GM21381 (cell line): ENCODE data around the gene C1QTNF4.
"Not testable (repeated sequence)": the region's sequence is repeated elsewhere in the genome, so short reads cannot be mapped to it uniquely, and the experiment has no call there.

ENCODE experiments used
- ATAC-seq: cut with Tn5 transposase; IDR thresholded peaks from one replicate; pipeline ENCODE4 v1.9.1; 2021; ENCODE audit warnings: mild to moderate bottlenecking, moderate library complexity; ENCODE audit not compliant: unreplicated experiment

C1QTNF4 gene

DNA sequence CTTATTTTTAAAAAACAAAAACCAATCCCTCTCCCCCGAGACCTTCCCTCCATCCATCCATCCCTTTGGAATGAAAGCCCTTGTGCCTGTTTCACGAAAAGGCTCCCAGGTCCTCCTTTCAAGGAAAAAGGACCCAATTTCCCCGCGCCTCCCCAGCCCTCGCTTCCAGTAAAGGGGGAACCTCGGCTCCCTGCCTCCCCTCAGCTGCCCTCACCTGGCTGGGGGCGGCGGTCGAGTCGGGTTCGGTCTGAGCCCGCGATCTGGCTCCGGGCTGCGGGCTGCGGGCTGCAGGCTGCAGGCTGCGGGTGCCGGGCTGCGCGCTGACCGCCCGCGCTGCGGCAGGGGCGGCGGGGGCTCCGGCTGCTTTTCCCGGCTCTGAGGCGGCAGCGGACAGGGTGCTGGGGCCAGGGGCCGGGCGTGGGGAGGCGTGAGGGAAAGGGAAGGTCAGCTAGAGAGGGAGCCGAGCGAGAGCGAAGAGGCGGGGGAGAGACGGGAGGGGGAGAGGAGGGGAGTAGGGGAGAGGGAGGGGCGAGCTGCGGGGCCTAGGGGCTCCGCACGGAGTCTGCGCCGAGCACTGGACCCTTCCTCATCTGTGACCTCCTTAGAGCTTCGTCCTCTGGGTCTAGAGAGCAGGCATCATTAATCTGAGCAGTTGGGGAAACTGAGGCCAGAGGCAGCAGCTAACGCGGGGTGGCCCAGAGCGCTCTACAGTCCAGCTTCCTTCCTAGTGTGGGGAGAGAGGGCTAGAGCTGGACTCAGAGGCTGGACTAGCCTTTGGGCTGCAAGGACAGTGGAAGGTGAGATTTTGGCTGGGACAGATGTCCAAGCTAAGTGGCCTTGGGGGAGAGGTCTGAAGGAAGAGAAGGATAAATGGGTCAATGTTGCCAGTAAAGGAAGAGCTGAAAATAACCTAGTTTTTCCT lies at the start of gene C1QTNF4:
TSS of gene C1QTNF4 (minus strand) at position 478 of the 922 bp plus-strand sequence. CDS start 3,601 bp downstream, outside the sequence.
- ATAC-seq: no peak

DNA sequence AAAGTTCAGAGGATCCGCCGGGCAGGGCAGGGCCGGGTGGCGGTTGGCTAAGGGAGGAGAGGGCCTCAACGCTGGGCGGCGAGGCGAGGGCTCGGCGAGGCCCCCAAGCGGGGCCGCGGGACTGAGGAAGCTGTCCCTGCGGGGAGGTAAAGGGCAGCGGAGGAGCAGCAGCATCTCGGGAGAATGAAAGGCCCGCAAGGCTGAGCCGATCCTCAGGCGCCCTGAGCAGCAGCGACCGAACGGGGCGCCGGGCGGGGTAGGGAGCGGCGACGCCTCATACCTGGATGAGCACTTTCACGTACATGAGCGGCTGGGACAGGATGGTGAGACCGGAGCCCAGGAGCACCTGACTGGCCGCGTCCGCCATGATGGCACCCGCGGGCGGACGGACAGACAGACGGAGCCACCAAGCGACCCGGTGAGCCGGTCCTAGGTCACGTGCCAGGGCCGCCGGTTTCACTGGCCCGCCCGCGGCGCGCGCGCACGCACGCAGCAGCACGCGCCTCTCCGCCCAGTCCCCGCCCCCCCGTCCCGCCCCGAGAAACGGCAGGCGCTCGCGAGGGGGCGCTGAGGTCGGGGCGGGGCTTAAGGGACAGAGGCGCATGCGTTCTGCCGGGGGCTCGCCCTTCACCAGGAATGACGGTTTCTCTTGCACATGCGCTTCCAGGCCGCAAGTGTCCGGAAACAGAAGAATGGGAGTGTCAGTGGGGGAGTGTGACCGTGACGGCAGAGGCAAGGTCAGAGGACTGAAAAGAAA lies 48.1 kb upstream of the C1QTNF4 start, which contains the start of gene MTCH2:
TSS of gene MTCH2 (minus strand) at position 461 of the 757 bp plus-strand sequence. CDS start at position 367, 94 bp downstream.
- ATAC-seq: peak; percentile 90

DNA sequence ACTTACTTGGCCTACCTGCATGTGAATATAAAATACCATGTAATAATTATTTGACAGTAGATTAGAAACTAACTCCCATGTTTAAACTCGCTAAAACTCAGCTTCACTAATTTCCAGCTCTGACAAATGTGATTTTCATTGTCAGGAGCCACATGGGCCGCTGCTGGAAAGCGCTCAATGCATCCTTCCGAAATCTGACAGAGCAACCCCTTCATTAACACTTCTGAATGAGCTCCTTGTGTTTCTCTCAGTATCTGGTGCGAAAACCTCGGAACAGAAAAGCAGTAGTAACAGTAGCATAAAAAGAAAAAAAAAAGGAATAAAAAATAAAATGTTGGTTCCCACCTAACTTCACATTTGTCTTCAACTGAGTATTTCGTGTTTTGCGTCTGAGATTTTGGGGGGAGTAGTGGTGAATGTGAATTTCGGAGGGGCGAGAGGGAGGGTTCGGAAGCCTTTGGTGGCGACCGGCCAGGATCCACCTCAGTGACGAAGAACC lies 47.4 kb upstream of the C1QTNF4 start:
- ATAC-seq: no peak

- ATAC-seq: not testable (repeated sequence)
Observed at GRCh38 chr11:47640506-47640905, 46.3 kb upstream of the C1QTNF4 start.

GRCh38 chr11:47636331-47636730 lies 42.1 kb upstream of the C1QTNF4 start:
- ATAC-seq: not testable (repeated sequence)

- ATAC-seq: no peak
Observed at GRCh38 chr11:47631473-47631872, 37.3 kb upstream of the C1QTNF4 start.

DNA sequence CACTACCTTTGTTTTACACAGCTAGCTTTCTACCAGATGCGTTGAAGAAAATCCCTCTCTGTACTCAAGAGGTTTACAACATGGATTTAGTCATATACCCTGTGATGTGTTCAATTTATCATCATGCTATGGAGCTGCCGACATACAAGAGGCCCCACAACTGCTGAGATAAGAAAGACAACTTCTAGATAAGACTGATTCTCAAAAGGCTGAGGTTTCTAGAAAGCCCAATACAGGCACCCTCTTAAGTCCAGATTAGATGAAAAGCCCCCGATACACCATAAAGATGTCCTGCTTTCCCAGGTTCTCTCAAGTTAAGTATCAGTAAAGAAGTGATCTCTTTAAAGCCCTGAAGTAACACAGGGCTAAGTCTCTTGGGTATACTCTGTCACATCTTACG lies 33.8 kb upstream of the C1QTNF4 start:
- ATAC-seq: no peak

- ATAC-seq: no peak
Observed at GRCh38 chr11:47626234-47626633, 32.0 kb upstream of the C1QTNF4 start.

DNA sequence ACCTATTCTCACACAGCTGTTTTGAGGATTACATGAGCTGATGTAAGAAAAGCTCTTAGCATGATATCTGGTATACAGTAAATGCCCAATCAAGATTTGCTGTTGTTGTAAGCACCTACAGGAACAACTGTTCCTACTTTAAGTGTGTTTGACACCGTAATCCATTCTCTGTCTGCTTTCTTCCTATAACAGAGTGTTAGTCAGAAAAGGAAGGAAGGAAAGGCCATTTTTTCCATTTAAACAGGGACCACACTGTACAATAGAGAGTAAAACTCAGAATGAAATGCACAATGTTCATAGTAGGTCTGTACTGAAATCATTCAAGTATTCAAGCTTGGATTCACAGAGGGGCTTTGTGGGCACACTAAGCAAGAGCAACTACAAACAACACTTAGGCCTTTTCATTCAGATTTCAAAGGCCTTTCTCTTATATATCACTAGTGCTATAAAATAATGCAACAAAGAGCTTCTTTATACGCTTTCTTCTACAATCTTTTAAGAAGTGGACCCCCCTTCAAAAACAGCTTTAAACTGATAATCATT lies 26.7 kb upstream of the C1QTNF4 start:
- ATAC-seq: no peak

DNA sequence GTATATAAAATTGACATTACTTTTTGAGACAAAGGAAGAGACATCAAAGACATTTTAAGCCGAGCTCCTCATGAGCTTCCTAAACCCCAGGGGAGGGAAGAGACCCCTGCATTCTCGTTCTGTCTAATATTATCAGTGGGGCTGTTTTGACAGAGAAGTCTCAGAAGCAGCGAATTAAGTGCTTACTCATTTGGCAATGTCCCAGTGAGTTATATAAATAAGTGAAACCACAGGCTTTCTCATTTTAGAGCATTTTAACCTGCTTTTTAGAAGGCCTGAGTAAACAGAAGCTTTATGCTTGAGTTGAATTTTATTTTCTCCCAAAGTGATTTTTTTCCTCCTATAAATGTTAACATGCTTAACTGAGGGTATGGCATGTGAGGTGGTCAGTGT lies 23.2 kb upstream of the C1QTNF4 start:
- ATAC-seq: no peak

DNA sequence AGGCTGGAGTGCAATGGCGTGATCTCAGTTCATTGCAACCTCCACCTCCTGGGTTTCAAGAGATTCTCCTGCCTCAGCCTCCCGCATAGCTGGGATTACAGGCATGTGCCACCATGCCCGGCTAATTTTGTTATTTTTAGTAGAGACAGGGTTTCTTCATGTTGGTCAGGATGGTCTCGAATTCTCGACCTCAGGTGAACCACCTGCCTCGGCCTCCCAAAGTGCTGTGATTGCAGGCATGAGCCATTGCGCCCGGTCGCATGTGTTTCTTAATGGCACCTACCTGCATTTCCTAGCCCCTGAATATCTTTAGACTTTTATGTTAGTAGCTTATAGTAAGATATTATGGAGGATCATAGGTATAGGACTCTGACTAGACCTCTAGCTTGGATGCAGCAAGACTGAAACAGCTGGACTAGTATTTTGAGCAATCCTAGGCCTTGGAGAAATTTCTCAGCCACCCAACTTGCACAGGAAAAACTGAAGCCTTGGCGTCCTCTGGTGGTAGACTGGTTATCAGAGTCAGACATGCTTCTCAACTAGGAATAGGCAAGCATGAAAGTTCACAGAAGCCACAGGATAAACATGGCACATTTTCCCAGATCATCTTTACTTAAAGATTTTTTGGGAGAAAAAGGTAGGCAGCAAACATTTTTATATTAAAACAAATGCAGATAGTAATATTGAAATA lies 22.7 kb upstream of the C1QTNF4 start:
- ATAC-seq: no peak

DNA sequence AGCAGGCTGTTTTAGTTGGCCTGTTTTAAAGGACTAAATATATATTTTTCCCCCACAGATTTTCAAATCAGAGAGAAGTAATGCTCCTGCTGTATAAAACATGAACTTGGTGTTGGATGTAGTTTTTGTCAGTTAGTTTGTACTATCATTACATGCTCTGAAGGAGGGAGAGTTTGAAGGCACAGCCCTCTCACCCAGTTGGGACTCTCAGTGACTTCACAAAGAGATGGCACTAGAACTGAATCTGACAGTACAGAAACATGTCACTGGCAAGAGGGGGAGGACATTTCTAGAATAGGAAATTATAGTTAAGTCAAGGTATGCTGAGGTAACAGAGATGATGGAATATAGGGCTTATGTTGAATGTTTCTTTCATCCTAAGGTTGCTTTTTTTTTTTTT lies 21.0 kb upstream of the C1QTNF4 start:
- ATAC-seq: no peak

GRCh38 chr11:47611348-47611794 lies 17.2 kb upstream of the C1QTNF4 start:
- ATAC-seq: peak; percentile 87

DNA sequence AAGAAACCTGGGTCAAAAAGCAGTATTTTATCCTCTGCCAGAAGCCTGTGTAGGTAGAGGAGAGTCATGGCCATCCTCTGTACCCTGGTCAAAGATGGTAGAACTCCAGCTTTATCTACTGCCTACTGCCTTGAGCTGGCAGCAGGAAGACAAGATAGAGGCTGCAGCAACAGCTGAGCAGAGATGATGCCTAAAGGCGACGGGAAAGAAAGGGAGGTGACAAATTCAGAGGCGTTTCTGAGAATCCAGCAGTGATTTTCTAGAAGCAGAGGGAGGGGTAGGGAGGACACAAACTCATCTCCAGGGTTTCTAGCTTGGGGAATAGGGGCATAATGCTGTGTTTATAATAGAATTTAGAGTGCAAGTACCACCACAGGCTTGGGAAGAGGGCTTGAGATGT lies 15.5 kb upstream of the C1QTNF4 start:
- ATAC-seq: no peak

DNA sequence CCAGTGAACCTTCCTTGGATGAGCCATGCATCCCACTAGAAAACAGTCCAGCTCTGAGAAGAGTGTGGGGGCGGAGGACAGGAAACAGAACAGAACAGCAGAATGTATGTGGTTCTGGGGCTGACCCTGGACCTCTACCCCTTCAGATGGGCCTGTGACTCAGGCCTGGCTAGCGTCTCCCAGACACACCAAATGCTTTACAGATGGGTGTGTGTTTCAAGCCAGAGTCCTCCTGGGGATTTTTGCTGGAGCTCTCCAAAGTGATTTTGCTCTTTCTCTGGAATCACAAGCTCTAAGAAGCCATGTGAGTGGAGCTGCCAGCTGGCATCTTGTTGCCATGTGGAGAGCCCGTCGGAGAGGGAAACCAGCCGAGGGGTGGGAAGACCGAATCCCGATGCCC lies 13.2 kb upstream of the C1QTNF4 start:
- no peak for ATAC-seq

DNA sequence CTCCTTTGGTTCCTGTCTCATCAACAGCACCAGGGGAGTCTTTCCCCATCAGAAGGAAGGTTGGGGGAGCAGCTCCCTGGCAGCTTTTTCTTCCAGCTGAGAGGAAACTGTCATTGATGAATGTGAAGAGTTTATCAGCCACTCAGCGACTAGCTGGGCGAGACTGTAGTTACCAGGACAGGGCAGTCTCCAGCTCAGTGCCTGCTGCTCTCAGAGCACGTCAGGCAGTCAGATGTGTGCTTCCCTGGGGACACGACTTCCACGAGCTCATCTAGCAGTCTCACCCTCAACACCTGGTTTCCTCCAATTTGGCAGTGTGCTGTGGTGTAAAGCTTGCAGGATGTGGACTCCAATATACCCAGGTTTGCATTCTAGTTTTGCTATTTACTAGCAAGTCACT lies 12.5 kb upstream of the C1QTNF4 start:
- no peak for ATAC-seq

DNA sequence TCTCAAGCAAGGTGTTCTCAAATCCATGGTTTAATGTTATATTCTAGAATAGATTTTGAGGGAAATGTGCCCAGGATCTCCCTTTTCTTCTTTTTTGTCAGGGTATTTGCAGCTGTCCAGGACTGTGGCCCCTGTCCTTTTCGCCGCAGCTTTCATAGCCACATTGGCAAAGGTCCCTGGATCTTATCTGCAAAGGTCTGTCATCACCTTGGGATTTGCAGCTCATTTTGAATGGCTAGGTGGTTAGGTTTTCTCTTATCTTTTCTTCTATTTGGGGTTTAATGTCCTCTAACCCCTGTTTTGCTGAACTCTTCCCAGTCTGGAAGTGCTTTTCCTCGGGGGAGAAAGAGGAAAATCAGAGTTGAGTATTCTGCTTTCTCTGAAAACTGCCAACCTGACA lies 11.7 kb upstream of the C1QTNF4 start:
- no peak for ATAC-seq

DNA sequence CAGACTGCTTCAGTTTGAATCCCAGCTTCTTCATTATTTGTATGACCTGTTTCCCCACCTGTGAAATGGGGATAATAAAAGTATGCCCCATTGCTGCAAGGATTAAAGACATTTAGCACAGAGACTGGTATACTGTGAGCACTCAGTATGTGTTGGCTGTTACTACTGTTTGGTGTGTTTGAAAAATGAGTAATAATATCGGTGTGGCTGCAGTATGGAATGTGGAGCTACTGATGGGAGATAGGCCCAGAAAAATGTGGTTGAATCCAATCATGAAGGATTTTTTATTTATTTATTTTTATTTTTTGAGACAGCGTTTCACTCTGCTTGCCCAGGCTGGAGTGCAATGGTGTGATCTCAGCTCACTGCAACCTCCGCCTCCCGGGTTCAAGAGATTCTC lies 9.1 kb upstream of the C1QTNF4 start:
- no peak for ATAC-seq

- no peak for ATAC-seq
Observed at GRCh38 chr11:47599902-47600301, 5.7 kb upstream of the C1QTNF4 start.

GRCh38 chr11:47595967-47596366 lies 1.8 kb upstream of the C1QTNF4 start:
- ATAC-seq: no peak

- ATAC-seq: no peak
Observed at GRCh38 chr11:47595029-47595428, 818 bp upstream of the C1QTNF4 start.
